Endothelial cell of umbilical vein (primary cell): ENCODE results near the gene CAMTA1. TPM values are rescaled to one million over a fixed set of nuclear protein-coding genes. Genes with fewer than 3 reads are reported as not detected.

Experiments used
- BruUV-seq: library from RNA; stranded (reverse); fragments of 400-500 nt; replicated peaks from 2 replicates; lab custom pipeline; 2021; lab: Mats Ljungman, UMichigan
- CTCF ChIA-PET: fragments of 300-600, 350-600 bp; sonication (Branson Sonifier 250); formaldehyde crosslinking; loops from one replicate; lab custom pipeline; 2021; ENCODE audit warnings: antibody characterized with exemption, inconsistent platforms; lab: Charles Lee
- POLR2A ChIA-PET: fragments of 300-600, 350-600 bp; sonication (Branson Sonifier 250); formaldehyde crosslinking; loops from one replicate; lab custom pipeline; 2021; ENCODE audit warnings: antibody characterized with exemption, inconsistent platforms; lab: Charles Lee
- DNase-seq: peaks from one replicate; pipeline ENCODE4 v3.0.0-alpha.2; 2011; ENCODE audit warnings: low read depth, low spot score
- FAIRE-seq: peaks from 2 replicates; lab custom pipeline; 2011; peaks lifted over from hg19 to GRCh38; lab: Jason Lieb, UNC
- H2AFZ ChIP-seq: 2 replicates; pipeline ENCODE4 v1.6.0; 2012; ENCODE audit warnings: low read depth, low read length, control low read depth, inconsistent platforms
- H3K27ac ChIP-seq: 2 replicates; pipeline ENCODE4 v1.5.1; 2011; ENCODE audit warnings: low read depth, mild to moderate bottlenecking, control low read depth, low read length, moderate library complexity; ENCODE audit not compliant: insufficient read depth
- H3K27me3 ChIP-seq, 2 experiments: 2 replicates each; pipeline versions ENCODE4 v1.6.0 to v1.6.1; 2011; ENCODE audit warnings: low read length in 2 of 2, mixed read lengths in 1 of 2; ENCODE audit not compliant: control insufficient read depth in 2 of 2, insufficient read depth in 2 of 2
- H3K36me3 ChIP-seq, 2 experiments: 2 replicates in 1 of 2; 3 replicates in 1 of 2; pipeline ENCODE4 v1.5.1; 2011; ENCODE audit warnings: low read length in 2 of 2, mild to moderate bottlenecking in 1 of 2, moderate library complexity in 1 of 2; ENCODE audit not compliant: control insufficient read depth in 2 of 2, insufficient read depth in 2 of 2; ENCODE audit errors: extremely low read depth in 1 of 2
- H3K4me1 ChIP-seq: 3 replicates; pipeline ENCODE4 v1.5.1; 2011; ENCODE audit warnings: mild to moderate bottlenecking, low read length; ENCODE audit not compliant: control insufficient read depth, insufficient read depth; ENCODE audit errors: extremely low read depth
- H3K4me2 ChIP-seq: 2 replicates; pipeline ENCODE4 v1.6.1; 2011; ENCODE audit warnings: low read length, control low read depth, mixed read lengths; ENCODE audit not compliant: insufficient read depth
- H3K4me3 ChIP-seq, 3 experiments: fragments of 200-600 bp in 1 of 3; sonication (generic), shearing (Covaris generic) in 1 of 3; replicated peaks in 1 of 3; 2 replicates each; pipeline ENCODE4 v1.5.1; 2011 to 2016; ENCODE audit warnings: control low read depth in 3 of 3, low read length in 3 of 3, mild to moderate bottlenecking in 2 of 3, inconsistent platforms in 1 of 3, low read depth in 1 of 3, moderate library complexity in 1 of 3; ENCODE audit not compliant: insufficient read depth in 1 of 3
- H3K79me2 ChIP-seq: 2 replicates; pipeline ENCODE4 v1.6.0; 2012; ENCODE audit warnings: low read length, inconsistent platforms; ENCODE audit not compliant: control insufficient read depth, insufficient read depth
- H3K9ac ChIP-seq: replicated peaks from 2 replicates; pipeline ENCODE3; 2011; ENCODE audit warnings: low read length, control low read depth; ENCODE audit not compliant: insufficient read depth; ENCODE audit errors: extremely low read depth
- H3K9me1 ChIP-seq: replicated peaks from 3 replicates; pipeline ENCODE4 v1.6.0; 2011; ENCODE audit warnings: mild to moderate bottlenecking, low read length; ENCODE audit not compliant: control insufficient read depth, insufficient read depth; ENCODE audit errors: extremely low read depth
- H3K9me3 ChIP-seq: replicated peaks from 2 replicates; pipeline ENCODE4 v1.5.1; 2012; ENCODE audit warnings: low read length, inconsistent platforms; ENCODE audit not compliant: control insufficient read depth, insufficient read depth
- H4K20me1 ChIP-seq: replicated peaks from 2 replicates; pipeline ENCODE3; 2011; ENCODE audit warnings: mild to moderate bottlenecking, low read length; ENCODE audit not compliant: control insufficient read depth, insufficient read depth; ENCODE audit errors: extremely low read depth
- CTCF ChIP-seq, 2 donors: IDR thresholded peaks; 1 replicate in 1 of 2; 2 replicates in 1 of 2; pipeline ENCODE4 v1.5.1; 2011; ENCODE audit warnings: low read length in 2 of 2, mild to moderate bottlenecking in 2 of 2, moderate library complexity in 2 of 2, control low read depth in 1 of 2, inconsistent platforms in 1 of 2, low read depth in 1 of 2; ENCODE audit not compliant: insufficient read depth in 1 of 2; ENCODE audit errors: extremely low read depth in 1 of 2
- EZH2 ChIP-seq: IDR thresholded peaks from 2 replicates; pipeline ENCODE4 v1.6.1; 2012; ENCODE audit warnings: borderline replicate concordance, low read depth, mild to moderate bottlenecking, moderate library complexity, low read length, inconsistent platforms; ENCODE audit not compliant: severe bottlenecking
- FOS ChIP-seq: IDR thresholded peaks from 2 replicates; pipeline ENCODE4 v1.6.1; 2011; ENCODE audit warnings: mild to moderate bottlenecking, low read length, moderate library complexity, borderline replicate concordance; ENCODE audit not compliant: insufficient read depth
- GATA2 ChIP-seq: IDR thresholded peaks from 2 replicates; pipeline ENCODE4 v1.7.0; 2011; ENCODE audit warnings: low read depth, mild to moderate bottlenecking, moderate library complexity, mixed read lengths, low read length; ENCODE audit not compliant: insufficient read length, insufficient read depth
- MYC ChIP-seq: IDR thresholded peaks from one replicate; pipeline ENCODE4 v1.6.1; 2011; ENCODE audit warnings: mild to moderate bottlenecking, low read depth, low read length
- dilution Hi-C: fragments of 300-500 bp; cut with MboI; formaldehyde crosslinking; loops from one replicate; pipeline ENCODE4 v1.15.0; 2019; ENCODE audit warnings: low sequenced_read_pairs; ENCODE audit not compliant: extremely low pct_ligation_motif_present
- intact Hi-C: fragments of 100-400 bp; cut with micrococcal nuclease; formaldehyde crosslinking; loops from one replicate; pipeline ENCODE4 v1.10.0; 2022
- polyA plus RNA-seq, 4 experiments: library from polyadenylated mRNA; depleted of rRNA in 3 of 4; stranded (reverse) in 3 of 4; unstranded in 1 of 4; fragments of >200 nt; gene quantifications; 2 replicates each; pipeline versions ENCODE4 v1.2.1 to v1.2.3, GENCODE V29; 2011 to 2012; ENCODE audit warnings: missing spikeins in 1 of 4
- total RNA-seq: library from RNA; stranded (reverse); gene quantifications from 2 replicates; pipeline ENCODE4 v1.2.3, GENCODE V29; 2021

The CAMTA1 gene
- total and polyA plus RNA-seq, 2 donors (not counting 3 experiments of a cell fraction or from before 2014, with no cell fraction given) = 50.8 to 92.7 TPM

DNA sequence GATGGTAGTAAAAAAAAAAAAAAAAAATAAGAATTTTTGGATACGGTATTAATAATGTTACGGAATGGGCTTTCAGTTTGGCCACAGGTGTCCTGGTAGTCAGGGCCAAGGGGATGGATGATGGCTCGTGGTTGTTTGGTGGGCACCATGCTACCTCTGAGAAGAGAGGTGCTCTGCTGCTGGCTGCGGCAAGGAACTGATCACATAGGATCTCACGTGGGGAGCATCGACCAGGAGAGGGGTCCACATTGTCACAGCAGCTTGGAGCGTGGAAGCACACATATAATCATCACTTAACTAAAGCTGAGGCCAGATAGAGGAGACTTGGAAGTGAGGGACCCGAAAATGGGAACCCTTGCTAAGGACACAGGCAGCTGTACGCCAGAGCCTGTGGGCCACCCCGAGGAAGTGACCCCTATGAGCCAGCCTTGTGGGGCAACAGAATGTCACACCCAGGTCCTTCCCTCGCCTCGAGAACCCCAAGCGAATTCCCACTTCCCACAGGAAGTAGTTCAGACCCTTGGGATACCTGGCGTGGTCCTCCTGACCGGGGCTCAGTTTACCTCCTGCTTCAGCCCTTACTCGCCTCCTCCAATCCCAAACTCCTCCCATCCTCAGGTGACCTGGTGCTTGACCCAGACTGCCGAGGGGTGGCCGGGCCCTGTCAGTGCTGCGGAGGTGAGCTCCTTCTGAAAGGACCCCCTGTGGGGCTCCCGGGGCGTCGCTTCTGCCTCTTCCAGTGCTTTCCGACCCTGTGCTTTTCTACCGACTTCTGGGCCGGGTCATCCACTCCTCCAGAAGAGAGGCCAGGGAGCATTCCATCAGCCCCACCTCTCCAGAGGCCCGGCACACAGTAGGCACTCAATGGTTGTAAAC is 222.0 kb downstream of the CAMTA1 start:
- no peak overlapping the region for H3K9ac ChIP-seq
- no TSS peak for BruUV-seq
- H4K20me1 ChIP-seq = no peaks in the 10 kb centered on the region
- FAIRE-seq (no peak), DNase-seq (no peak)
- H3K27ac ChIP-seq = no peak overlapping the region
- no peaks in the 10 kb centered on the region for H3K9me3 ChIP-seq
- TF ChIP-seq CTCF (IDR thresholded peaks at IDR 0.05; ENCODE audit: extremely low read depth in 1 of 2, insufficient read depth in 1 of 2, low read depth in 1 of 2, low read length in 2 of 2) (no peak), GATA2 (no peak), MYC (no peak), FOS (no peak), EZH2 (no peak)
- dilution Hi-C loops (no loop called here), intact Hi-C loops (no loop called here)
- H3K36me3 ChIP-seq = no peaks in the 10 kb centered on the region
- POLR2A ChIA-PET = no interaction called here
- CTCF ChIA-PET = interaction anchor here (2.3 kb wide), 1 partner anchor 35 kb away, joined by 8 read pairs; no protein-coding TSS in a partner anchor
- no peak overlapping the region for H3K4me2 ChIP-seq
- no peak overlapping the region for H2AFZ ChIP-seq
- H3K79me2 ChIP-seq = no peaks in the 10 kb centered on the region
- H3K4me1 ChIP-seq = no peaks in the 10 kb centered on the region
- no peaks in the 10 kb centered on the region for H3K9me1 ChIP-seq
- no peaks in the 10 kb centered on the region for H3K27me3 ChIP-seq
- no peak overlapping the region for H3K4me3 ChIP-seq
